ENCODE results near the gene PRKCB.

The PRKCB gene

GRCh38 chr16:24051125-24051524, 215.3 kb downstream of the PRKCB start:
- no peak for DNase-seq (ENCODE audit: low read depth)

DNA sequence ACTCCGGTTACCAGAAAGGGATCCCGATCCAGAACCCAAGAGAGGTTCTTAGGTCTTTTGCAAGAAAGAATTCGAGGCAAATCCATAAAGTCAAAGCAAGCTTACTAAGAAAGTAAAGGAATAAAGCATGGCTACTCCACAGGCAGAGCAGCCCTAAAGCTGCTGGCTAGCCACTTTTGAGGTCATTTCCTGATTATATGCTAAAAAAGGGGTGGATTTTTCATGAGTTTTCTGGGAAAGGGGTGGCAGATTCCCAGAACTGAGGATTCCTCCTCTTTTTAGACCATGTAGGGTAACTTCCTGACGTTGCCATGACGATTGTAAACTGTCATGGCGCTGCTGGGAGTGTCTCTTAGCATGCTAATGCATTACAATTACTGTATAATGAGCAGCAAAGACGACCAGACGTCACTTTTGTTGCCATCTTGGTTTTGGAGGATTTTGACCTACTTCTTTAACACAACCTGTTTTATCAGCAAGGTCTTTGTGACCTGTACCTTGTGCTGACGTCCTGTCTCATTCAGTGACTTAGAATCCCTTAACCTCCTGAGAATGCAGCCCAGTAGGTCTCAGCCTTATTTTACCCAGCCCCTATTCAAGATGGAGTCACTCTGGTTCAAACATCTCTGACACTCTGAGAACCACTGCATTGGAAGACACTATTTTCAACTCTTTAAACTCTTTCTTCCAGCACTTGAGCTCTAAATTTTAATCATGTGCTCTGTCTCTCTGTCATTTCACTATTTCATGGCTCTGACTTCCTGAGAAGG, 216.7 kb downstream of the PRKCB start:
- DNase-seq (ENCODE audit: low read depth), result no peak

GRCh38 chr16:24053099-24053946, 217.5 kb downstream of the PRKCB start:
- DNase-seq (ENCODE audit: low read depth), result no peak

GRCh38 chr16:24054741-24055491, 219.1 kb downstream of the PRKCB start:
- no peak for DNase-seq (ENCODE audit: low read depth)

DNA sequence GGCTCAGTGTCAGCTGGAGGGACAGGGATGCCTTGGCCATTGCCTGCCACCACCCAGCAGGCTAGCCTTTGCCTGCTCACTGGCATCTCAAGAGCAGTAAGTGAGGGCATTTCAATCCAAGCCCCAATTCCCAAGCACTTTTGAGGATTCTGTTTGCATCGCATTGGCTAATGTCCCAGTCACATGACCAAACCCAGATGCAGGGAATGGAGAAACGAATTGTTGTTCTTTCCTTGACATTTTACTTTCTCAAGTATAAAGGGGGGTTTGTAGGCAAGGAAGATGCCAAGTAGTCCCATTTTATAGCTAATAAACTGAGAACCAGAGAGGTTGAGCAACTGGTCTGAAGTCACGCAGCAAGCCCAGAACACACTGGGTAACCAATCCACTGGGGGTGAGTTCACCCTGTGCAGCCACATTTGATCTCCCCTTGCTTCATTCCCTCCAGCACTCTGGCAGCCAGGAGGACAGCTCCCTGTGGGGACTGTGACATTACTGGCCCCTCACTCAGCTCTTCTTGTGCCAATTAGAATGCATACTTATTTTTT, 226.6 kb downstream of the PRKCB start:
- no peak for DNase-seq (ENCODE audit: low read depth)

DNA sequence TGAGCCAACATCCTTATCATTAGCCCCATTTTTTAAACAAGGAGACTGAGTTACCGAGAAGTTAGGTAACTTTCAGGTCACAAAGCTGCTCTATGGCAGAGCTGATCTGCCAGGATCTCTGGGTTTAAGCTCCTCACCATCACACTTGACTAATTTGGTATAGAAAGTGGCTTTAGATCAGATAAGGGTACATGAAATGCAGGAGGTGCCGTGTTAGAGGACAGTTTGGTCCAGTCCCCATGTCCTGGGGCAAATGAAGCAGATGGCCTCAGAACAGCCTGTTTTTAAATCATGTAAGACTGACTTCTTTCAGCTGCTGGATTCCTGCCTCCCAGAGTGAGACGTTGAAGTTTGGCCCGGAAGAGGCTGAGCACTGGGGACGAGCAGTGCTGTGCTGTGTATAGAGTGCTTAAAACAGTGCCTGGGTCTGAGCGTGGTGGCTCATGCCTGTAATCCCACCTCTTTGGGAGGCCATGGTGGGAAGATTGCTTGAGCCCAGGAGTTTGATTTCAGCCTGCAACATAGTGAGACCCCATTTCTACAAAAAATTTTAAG, 233.3 kb downstream of the PRKCB start:
- DNase-seq (ENCODE audit: low read depth), result no peak

DNA sequence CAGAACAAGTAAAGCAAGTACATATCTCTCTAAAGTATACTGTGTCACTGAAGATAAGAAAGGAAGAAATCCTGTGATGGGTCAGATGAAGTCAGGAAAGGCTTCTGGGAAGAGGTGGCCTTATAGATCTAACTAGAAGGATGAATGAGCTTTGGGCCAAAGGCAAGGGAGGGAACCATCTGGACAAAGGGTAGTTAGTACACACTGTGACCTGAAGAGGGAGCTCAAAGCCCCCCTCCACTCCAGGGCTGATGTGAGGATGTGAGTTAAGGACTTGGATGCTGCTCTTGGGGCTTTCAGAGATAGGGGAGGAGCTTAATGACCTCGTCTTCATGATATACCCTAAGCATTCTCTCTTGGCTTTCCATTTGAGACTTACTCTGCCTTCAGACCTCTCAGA, 235.1 kb downstream of the PRKCB start:
- DNase-seq (ENCODE audit: low read depth), result no peak

DNA sequence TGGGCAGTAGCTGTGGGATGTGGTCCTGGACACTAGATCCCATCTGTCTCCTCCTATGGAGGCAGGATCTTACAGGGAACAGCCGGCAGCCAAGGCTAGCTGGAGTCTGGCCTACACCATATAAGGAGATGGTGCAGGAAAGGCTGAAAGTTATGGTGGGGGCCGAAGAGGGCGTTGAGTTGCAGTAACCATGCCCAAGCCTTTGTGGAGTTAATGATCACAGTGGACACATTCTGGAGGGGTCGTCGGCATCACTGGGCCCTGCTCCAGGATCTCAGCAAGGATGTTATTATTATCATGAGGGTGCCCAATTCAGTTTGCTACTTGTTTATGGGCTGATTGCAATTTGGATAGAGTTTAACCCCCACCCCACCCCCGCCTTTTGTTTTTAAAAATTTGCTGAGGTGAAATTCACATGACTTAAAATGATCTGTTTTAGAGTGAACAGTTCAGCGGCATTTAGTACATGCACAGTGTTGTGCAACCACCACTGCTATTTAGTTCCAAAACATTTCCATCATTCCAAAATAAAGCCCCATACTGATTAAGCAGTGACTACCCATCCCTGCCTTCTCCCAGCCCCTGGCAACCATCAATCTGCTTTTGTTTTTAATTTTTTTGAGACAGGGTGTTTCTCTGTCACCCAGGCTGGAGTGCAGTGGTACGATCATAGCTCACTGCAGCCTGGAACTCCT, 236.0 kb downstream of the PRKCB start:
- DNase-seq (ENCODE audit: low read depth), result no peak

- no peak for DNase-seq (ENCODE audit: low read depth)
These were observed 237.5 kb downstream of the PRKCB start for GRCh38 chr16:24073321-24073720.

- DNase-seq (ENCODE audit: low read depth), result no peak
These were observed 238.8 kb downstream of the PRKCB start for GRCh38 chr16:24074574-24074973.

GRCh38 chr16:24075302-24075701, 239.5 kb downstream of the PRKCB start:
- no peak for DNase-seq (ENCODE audit: low read depth)

DNA sequence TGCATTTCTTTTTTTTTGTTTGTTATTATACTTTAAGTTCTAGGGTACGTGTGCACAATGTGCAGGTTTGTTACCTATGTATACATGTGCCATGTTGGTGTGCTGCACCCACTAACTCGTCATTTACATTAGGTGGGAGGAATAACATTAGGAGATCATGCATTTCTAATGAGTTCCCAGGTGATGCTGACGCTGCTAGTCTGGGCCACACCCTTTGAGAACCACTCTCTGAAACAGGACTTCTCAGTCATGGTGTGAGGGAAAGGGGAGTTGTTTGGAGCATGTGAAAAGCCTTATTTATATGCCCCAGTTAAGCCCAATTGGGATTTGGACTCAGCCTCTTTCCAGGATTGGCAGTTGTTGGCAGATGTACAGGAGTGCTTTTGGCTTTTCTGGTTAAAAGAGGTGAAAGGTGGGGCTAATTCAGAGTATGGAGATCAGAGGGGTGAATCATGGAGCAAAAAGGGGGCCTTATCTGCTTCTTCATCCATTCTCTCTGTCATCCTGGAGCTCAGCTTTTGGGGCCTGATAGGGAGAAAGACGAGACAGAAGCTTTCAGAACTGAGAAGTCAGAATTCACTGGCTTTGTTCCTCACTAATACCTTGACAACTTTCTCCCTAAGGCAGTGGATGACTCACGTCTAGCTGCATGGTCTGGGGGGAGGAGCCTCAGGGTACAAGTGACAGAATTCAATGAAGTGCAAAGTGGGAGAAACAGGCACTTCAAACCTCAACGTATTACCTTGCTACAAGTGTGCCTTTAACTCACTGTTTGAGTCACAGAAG, 240.3 kb downstream of the PRKCB start:
- no peak for DNase-seq (ENCODE audit: low read depth)

DNA sequence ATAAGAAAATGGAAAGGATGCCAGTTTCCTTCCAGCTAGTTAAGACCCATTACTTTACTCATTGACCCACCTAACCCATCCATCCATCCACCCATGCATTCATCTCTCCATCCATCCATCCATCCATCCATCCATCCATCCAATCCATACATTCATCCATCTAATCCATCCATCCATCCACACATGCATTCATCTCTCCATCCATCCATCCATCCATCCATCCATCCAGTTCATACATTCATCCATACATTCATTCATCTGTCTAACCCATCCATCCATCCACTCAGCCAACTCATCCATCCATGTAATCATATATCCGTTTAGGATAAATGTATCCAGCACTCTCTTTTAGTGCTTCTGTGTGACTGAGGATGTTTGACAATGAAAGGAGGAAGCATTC, 241.5 kb downstream of the PRKCB start:
- no peak for DNase-seq (ENCODE audit: low read depth)

DNA sequence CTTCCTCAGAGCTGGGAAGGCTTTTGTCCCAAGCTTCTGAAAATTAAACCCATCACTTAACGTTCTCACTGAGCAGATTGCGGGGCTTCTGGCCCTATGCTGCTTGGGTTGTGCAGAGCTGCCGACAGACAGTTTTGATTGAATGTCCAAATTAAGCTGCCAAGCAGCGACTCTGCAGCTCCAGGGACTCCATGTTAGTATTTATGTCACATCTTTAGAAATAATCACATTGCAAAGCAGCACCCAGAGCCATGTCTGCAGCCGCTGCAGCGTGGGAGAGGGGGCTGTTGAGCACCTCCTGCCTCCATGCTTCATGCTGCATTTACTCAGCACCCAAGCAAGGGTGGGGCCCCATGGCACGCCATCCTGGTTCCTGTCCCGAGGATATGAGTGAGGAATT, 242.2 kb downstream of the PRKCB start:
- DNase-seq (ENCODE audit: low read depth), result no peak

- DNase-seq (ENCODE audit: low read depth), result no peak
These were observed 249.9 kb downstream of the PRKCB start for GRCh38 chr16:24085666-24086065.

DNA sequence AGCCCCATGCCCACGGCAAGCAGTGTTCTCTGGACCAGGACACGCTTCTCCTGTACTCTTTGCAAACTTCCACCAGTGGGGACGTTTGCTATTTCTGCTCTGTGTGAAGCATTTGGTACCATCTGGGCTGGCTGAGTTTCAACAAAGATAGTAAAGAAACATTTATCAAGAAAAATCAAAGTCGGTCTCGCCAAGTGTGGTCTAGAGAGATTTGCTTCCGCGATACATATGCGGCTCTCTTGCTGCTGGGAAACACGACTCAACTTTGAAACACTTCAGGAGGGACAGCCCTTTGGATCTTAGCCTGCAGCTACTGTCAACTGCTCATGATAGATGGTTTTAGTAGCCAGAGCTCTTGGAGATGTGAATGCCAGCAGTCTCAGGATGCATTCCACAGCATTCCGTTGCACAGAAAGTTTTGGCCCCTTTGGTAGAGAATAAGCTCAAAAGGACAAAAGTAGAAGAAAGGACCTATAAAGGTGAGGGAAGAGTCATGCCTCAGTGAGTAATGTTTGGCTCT, 252.2 kb downstream of the PRKCB start:
- DNase-seq (ENCODE audit: low read depth), result no peak

- DNase-seq (ENCODE audit: low read depth), result no peak
These were observed 253.0 kb downstream of the PRKCB start for GRCh38 chr16:24088767-24089166.

DNA sequence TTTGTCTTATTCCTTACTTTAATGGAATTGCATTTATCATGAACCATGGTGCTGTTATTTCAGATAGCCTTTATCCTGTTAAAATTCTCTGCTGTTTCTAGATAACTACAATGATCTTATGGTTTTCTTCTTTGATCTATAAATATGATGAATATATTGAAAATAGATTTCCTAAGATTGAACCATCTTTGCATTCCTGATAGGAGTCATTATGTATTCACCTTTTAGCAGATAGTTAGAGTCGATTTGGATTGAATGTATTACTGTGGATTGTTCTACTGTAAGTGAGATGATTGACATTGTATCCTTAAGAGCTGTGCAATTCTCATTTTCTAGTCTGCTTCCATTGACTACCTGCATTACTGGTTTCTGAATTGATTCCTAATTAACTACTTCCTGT, 255.3 kb downstream of the PRKCB start:
- no peak for DNase-seq (ENCODE audit: low read depth)

GRCh38 chr16:24093049-24093448, 257.3 kb downstream of the PRKCB start:
- DNase-seq (ENCODE audit: low read depth), result no peak

- no peak for DNase-seq (ENCODE audit: low read depth)
These were observed 258.9 kb downstream of the PRKCB start for GRCh38 chr16:24094660-24095059.

Measured in activated gamma-delta T cell treated with anti-CD3 and anti-CD28 coated beads, Interleukin-2, amount 50 U/mL, for 16 hours (primary cell).